HG03521 (cell line): ENCODE data around the gene CCDC6.

Experiments
- ATAC-seq: cut with Tn5 transposase; IDR thresholded peaks from one replicate; pipeline ENCODE4 v1.9.1; 2021; ENCODE audit warnings: mild to moderate bottlenecking, moderate library complexity; ENCODE audit not compliant: unreplicated experiment

The CCDC6 gene

GRCh38 chr10:59854571-59854970 lies 51.8 kb downstream of the CCDC6 start:
- no peak for ATAC-seq

- no peak for ATAC-seq
These were observed 53.7 kb downstream of the CCDC6 start for GRCh38 chr10:59852670-59853069.

- no peak for ATAC-seq
These were observed 54.5 kb downstream of the CCDC6 start for GRCh38 chr10:59851864-59852263.

GRCh38 chr10:59847888-59848287 lies 58.5 kb downstream of the CCDC6 start:
- ATAC-seq = no peak

- no peak for ATAC-seq
These were observed 59.0 kb downstream of the CCDC6 start for GRCh38 chr10:59847326-59847725.

GRCh38 chr10:59844436-59844835 lies 61.9 kb downstream of the CCDC6 start:
- ATAC-seq = no peak

- ATAC-seq = no peak
These were observed 62.6 kb downstream of the CCDC6 start for GRCh38 chr10:59843748-59844147.

GRCh38 chr10:59839576-59839975 lies 66.8 kb downstream of the CCDC6 start:
- no peak for ATAC-seq

- ATAC-seq = no peak
These were observed 68.1 kb downstream of the CCDC6 start for GRCh38 chr10:59838085-59838789.

- no peak for ATAC-seq
These were observed 72.5 kb downstream of the CCDC6 start for GRCh38 chr10:59833810-59834209.

GRCh38 chr10:59832506-59832905 lies 73.8 kb downstream of the CCDC6 start:
- ATAC-seq = no peak

GRCh38 chr10:59831658-59832503 lies 74.5 kb downstream of the CCDC6 start:
- ATAC-seq = no peak

- no peak for ATAC-seq
These were observed 75.6 kb downstream of the CCDC6 start for GRCh38 chr10:59830601-59831259.

- peak; percentile 82 for ATAC-seq
These were observed 76.8 kb downstream of the CCDC6 start for GRCh38 chr10:59829601-59830000.

GRCh38 chr10:59829024-59829423 lies 77.3 kb downstream of the CCDC6 start:
- ATAC-seq = peak; percentile 47

GRCh38 chr10:59825932-59826331 lies 80.4 kb downstream of the CCDC6 start:
- ATAC-seq = no peak

- ATAC-seq = no peak
These were observed 82.6 kb downstream of the CCDC6 start for GRCh38 chr10:59823751-59824150.

GRCh38 chr10:59823111-59823510 lies 83.2 kb downstream of the CCDC6 start:
- ATAC-seq = no peak

GRCh38 chr10:59820471-59820870 lies 85.9 kb downstream of the CCDC6 start:
- ATAC-seq = no peak

GRCh38 chr10:59819683-59820082 lies 86.7 kb downstream of the CCDC6 start:
- ATAC-seq = no peak

- no peak for ATAC-seq
These were observed 87.1 kb downstream of the CCDC6 start for GRCh38 chr10:59819265-59819664.

- no peak for ATAC-seq
These were observed 88.6 kb downstream of the CCDC6 start for GRCh38 chr10:59817773-59818172.
